ENCODE data around the gene FERMT2. TPM values are rescaled to one million over a fixed set of nuclear protein-coding genes. Genes with fewer than 3 reads are reported as not detected.

The FERMT2 gene
- polyA plus RNA-seq, 2 of the 4 experiments (the other 2 are of a cell fraction) = 42.9 to 102 TPM

GRCh38 chr14:52948039-52948438, 2.8 kb downstream of the FERMT2 start:
- H3K4me3 ChIP-seq = no peak overlapping the region
- H3K4me1 ChIP-seq = peaks cover 30% of the 10 kb centered on the region
- no peak overlapping the region; a peak in 1 of 6 replicates for H3K27ac ChIP-seq
- H3K4me2 ChIP-seq = peak overlapping the region; percentile 82
- ChIA-PET POLR2A (no interaction called here), CTCF (interaction anchor here (1.1 to 1.3 kb wide), 3 partner anchors 9 to 42 kb away, joined by 3 to 6 read pairs (median 5); no protein-coding TSS in a partner anchor)
- 69% methylated on average over 3 of the region's 3 CpGs for whole genome bisulfite sequencing (ENCODE audit: missing lambda C conversion rate)
- no peak for ATAC-seq
- H3K9me3 ChIP-seq = no peaks in the 10 kb centered on the region
- FAIRE-seq = no peak
- TF ChIP-seq HOXB5 (CRISPR knock-in tag; IDR thresholded peaks at IDR 0.05) (no peak), MAFK (IDR thresholded peaks at IDR 0.05; ENCODE audit: partially characterized antibody) (no peak), KDM5A (IDR thresholded peaks at IDR 0.05) (no peak), JUNB (IDR thresholded peaks at IDR 0.05) (no peak), TFCP2L1 (CRISPR knock-in tag; IDR thresholded peaks at IDR 0.05) (no peak), ZNF302 (CRISPR knock-in tag; IDR thresholded peaks at IDR 0.05) (no peak), HDAC2 (IDR thresholded peaks at IDR 0.05) (no peak), KDM1A (IDR thresholded peaks at IDR 0.05; ENCODE audit: low read depth) (no peak), FOSB (CRISPR knock-in tag; IDR thresholded peaks at IDR 0.05) (no peak), CTCF (IDR thresholded peaks at IDR 0.05) (no peak)
- DNase-seq (ENCODE audit: low read depth in 1 of 2, low spot score in 1 of 2) = no peak

GRCh38 chr14:52944254-52944653, 6.6 kb downstream of the FERMT2 start:
- CTCF ChIA-PET = interaction anchor here (1.0 to 1.4 kb wide), 3 partner anchors 37 to 119 kb away, joined by 3 to 4 read pairs (median 3); no protein-coding TSS in a partner anchor
- no peak for ATAC-seq

More at GRCh38 chr14:52944254-52944653, 6.6 kb downstream of the FERMT2 start:
- 85% methylated on average over 2 of the region's 2 CpGs for WGBS (ENCODE audit: missing lambda C conversion rate)
- no peak overlapping the region for H3K4me2 ChIP-seq
- no peak overlapping the region for H3K4me3 ChIP-seq
- TF ChIP-seq SREBF2 (IDR thresholded peaks at IDR 0.05) (no peak), TFCP2L1 (CRISPR knock-in tag; IDR thresholded peaks at IDR 0.05) (no peak), TP53 (CRISPR knock-in tag; IDR thresholded peaks at IDR 0.05) (no peak), MAFK (IDR thresholded peaks at IDR 0.05; ENCODE audit: partially characterized antibody) (no peak), RFX5 (IDR thresholded peaks at IDR 0.05) (no peak), RCOR1 (IDR thresholded peaks at IDR 0.05; ENCODE audit: low read depth, low read length) (no peak), ZC3H11A (IDR thresholded peaks at IDR 0.05) (no peak), HEYL (CRISPR knock-in tag; IDR thresholded peaks at IDR 0.05) (no peak), BCL3 (IDR thresholded peaks at IDR 0.05) (no peak), MAX (IDR thresholded peaks at IDR 0.05) (no peak), REST (IDR thresholded peaks at IDR 0.05) (no peak), CBX2 (IDR thresholded peaks at IDR 0.05; ENCODE audit: borderline replicate concordance, low read depth) (no peak), ZNF302 (CRISPR knock-in tag; IDR thresholded peaks at IDR 0.05) (no peak), ELK1 (IDR thresholded peaks at IDR 0.05; ENCODE audit: low read depth, low read length) (no peak), KDM5A (IDR thresholded peaks at IDR 0.05) (no peak), NPAS2 (CRISPR knock-in tag; IDR thresholded peaks at IDR 0.05; ENCODE audit: borderline replicate concordance) (no peak), PBX3 (IDR thresholded peaks at IDR 0.05) (no peak), ESRRA (IDR thresholded peaks at IDR 0.05; ENCODE audit: borderline replicate concordance, low read length) (no peak)
- POLR2A ChIA-PET = no interaction called here
- FAIRE-seq (no peak), DNase-seq (ENCODE audit: low read depth in 1 of 2, low spot score in 1 of 2) (no peak)
- no peak overlapping the region for H3K27ac ChIP-seq
- peaks cover 24% of the 10 kb centered on the region for H3K4me1 ChIP-seq
- H3K9me3 ChIP-seq = no peaks in the 10 kb centered on the region
